Measurements from ENCODE around the gene MRPL20. TPM values are rescaled to one million over a fixed set of nuclear protein-coding genes. Genes with fewer than 3 reads are reported as not detected.

MRPL20 gene
- polyA plus RNA-seq, 1 of the 3 experiments (the other 2 are of a cell fraction): 210 TPM

- no peaks in the 10 kb centered on the region for H3K27me3 ChIP-seq (ENCODE audit: insufficient read depth)
- 97% methylated on average over 15 of the region's 15 CpGs for WGBS (ENCODE audit: low lambda C conversion rate)
- no peaks in the 10 kb centered on the region for H4K20me1 ChIP-seq (ENCODE audit: insufficient read depth)
- H3K9ac ChIP-seq: no peak overlapping the region
- ChIA-PET POLR2A (no interaction called here), CTCF (interaction anchor here (0.9 kb wide), 1 partner anchor 20 kb away, joined by 3 read pairs; no protein-coding TSS in a partner anchor)
- no peak overlapping the region for H3K4me2 ChIP-seq
- no peaks in the 10 kb centered on the region for H3K79me2 ChIP-seq (ENCODE audit: insufficient read depth)
- no peak for TF ChIP-seq GABPA (IDR thresholded peaks at IDR 0.05; ENCODE audit: low read depth)
- no peak for TF ChIP-seq SMC3 (IDR thresholded peaks at IDR 0.05; ENCODE audit: low read depth, low read length)
- TF ChIP-seq FOXJ3 (CRISPR knock-in tag; IDR thresholded peaks at IDR 0.05): no peak
- no peak for TF ChIP-seq MEF2A (IDR thresholded peaks at IDR 0.05; ENCODE audit: borderline replicate concordance, low read depth)
- TF ChIP-seq USF2 (IDR thresholded peaks at IDR 0.05; ENCODE audit: borderline replicate concordance, low read depth, low read length): no peak
- no peak for TF ChIP-seq CTCF (IDR thresholded peaks at IDR 0.05)
- TF ChIP-seq FOSL2 (IDR thresholded peaks at IDR 0.05; ENCODE audit: borderline replicate concordance, low read depth): no peak
- TF ChIP-seq RFX5 (IDR thresholded peaks at IDR 0.05; ENCODE audit: low read length): no peak
- no peak for TF ChIP-seq ZBTB33 (IDR thresholded peaks at IDR 0.05; ENCODE audit: borderline replicate concordance, low read depth)
- TF ChIP-seq EZH2phosphoT487 (IDR thresholded peaks at IDR 0.05; ENCODE audit: borderline replicate concordance, low read depth): no peak
- no peak for TF ChIP-seq SIN3A (IDR thresholded peaks at IDR 0.05; ENCODE audit: borderline replicate concordance, low read depth, low read length)
- no peak for DNase-seq
- no peak overlapping the region for H3K4me3 ChIP-seq (ENCODE audit: low read depth in 2 of 2, low read length in 1 of 2)
- H2AFZ ChIP-seq (ENCODE audit: low read depth): no peak overlapping the region
- H3F3A ChIP-seq (replicated peaks; ENCODE audit: insufficient read depth): peaks cover 3% of the 10 kb centered on the region
- H3K4me1 ChIP-seq (ENCODE audit: control insufficient read depth in 1 of 2, insufficient read depth in 2 of 2, low read depth in 1 of 2, low read length in 1 of 2): no peaks in the 10 kb centered on the region; a peak in 2 of 4 replicates
- H3K9me3 ChIP-seq: no peaks in the 10 kb centered on the region
- H3K9me2 ChIP-seq: no peaks in the 10 kb centered on the region
- no peaks in the 10 kb centered on the region for H3K36me3 ChIP-seq (replicated peaks in 1 of 2; ENCODE audit: control insufficient read depth in 1 of 2, insufficient read depth in 2 of 2, low read length in 1 of 2)
- no peak overlapping the region for H3K27ac ChIP-seq (ENCODE audit: low read depth in 2 of 2, low read length in 1 of 2)
These were observed 17.6 kb upstream of the MRPL20 start for GRCh38 chr1:1424707-1425106.

- Histone ChIP-seq H2AFZ (ENCODE audit: low read depth) (no peak overlapping the region), H3F3A (replicated peaks; ENCODE audit: insufficient read depth) (no peaks in the 10 kb centered on the region), H3K9ac (no peak overlapping the region), H3K27ac (ENCODE audit: low read depth in 2 of 2, low read length in 1 of 2) (no peak overlapping the region), H4K20me1 (ENCODE audit: insufficient read depth) (no peaks in the 10 kb centered on the region), H3K79me2 (ENCODE audit: insufficient read depth) (no peaks in the 10 kb centered on the region), H3K36me3 (replicated peaks in 1 of 2; ENCODE audit: control insufficient read depth in 1 of 2, insufficient read depth in 2 of 2, low read length in 1 of 2) (no peaks in the 10 kb centered on the region), H3K27me3 (ENCODE audit: insufficient read depth) (no peaks in the 10 kb centered on the region), H3K9me3 (no peaks in the 10 kb centered on the region), H3K4me1 (ENCODE audit: control insufficient read depth in 1 of 2, insufficient read depth in 2 of 2, low read depth in 1 of 2, low read length in 1 of 2) (no peaks in the 10 kb centered on the region; a peak in 2 of 4 replicates), H3K9me2 (no peaks in the 10 kb centered on the region), H3K4me3 (ENCODE audit: low read depth in 2 of 2, low read length in 1 of 2) (no peak overlapping the region), H3K4me2 (no peak overlapping the region)
- TF ChIP-seq RXRA (IDR thresholded peaks at IDR 0.05; ENCODE audit: borderline replicate concordance, low read depth) (no peak), IRF3 (IDR thresholded peaks at IDR 0.05; ENCODE audit: low read depth, low read length) (no peak), MEF2A (IDR thresholded peaks at IDR 0.05; ENCODE audit: borderline replicate concordance, low read depth) (no peak), TEAD4 (IDR thresholded peaks at IDR 0.05; ENCODE audit: borderline replicate concordance, insufficient read depth) (no peak), JUND (IDR thresholded peaks at IDR 0.05) (no peak), USF1 (IDR thresholded peaks at IDR 0.05; ENCODE audit: borderline replicate concordance, low read depth) (no peak), POLR2AphosphoS5 (IDR thresholded peaks at IDR 0.05; ENCODE audit: low read depth, low read length) (no peak), MAX (IDR thresholded peaks at IDR 0.05; ENCODE audit: low read depth) (no peak), YY1 (IDR thresholded peaks at IDR 0.05; ENCODE audit: low read depth) (no peak), MXI1 (IDR thresholded peaks at IDR 0.05; ENCODE audit: low read depth, low read length) (no peak), FOXM1 (IDR thresholded peaks at IDR 0.05; ENCODE audit: low read depth) (no peak), RFX5 (IDR thresholded peaks at IDR 0.05; ENCODE audit: low read length) (no peak), EP300 (IDR thresholded peaks at IDR 0.05; ENCODE audit: borderline replicate concordance in 1 of 2, low read depth in 1 of 2, low read length in 1 of 2) (no peak), RCOR1 (IDR thresholded peaks at IDR 0.05; ENCODE audit: low read length) (no peak)
- POLR2A ChIA-PET: no interaction called here
- WGBS (ENCODE audit: low lambda C conversion rate): 92% methylated on average over 7 of the region's 7 CpGs
- DNase-seq: no peak
- CTCF ChIA-PET: no interaction called here
These were observed 16.1 kb upstream of the MRPL20 start for GRCh38 chr1:1423245-1423597.

Data from SK-N-SH (cell line).